Fibroblast of skin of right quadriceps (primary cell): ENCODE results near the gene SLC19A1.
"Not testable (repeated sequence)": the region's sequence is repeated elsewhere in the genome, so short reads cannot be mapped to it uniquely, and the experiment has no call there.

Source experiments
- DNase-seq: peaks from one replicate; pipeline ENCODE4 v3.0.0-alpha.2; 2013

Gene SLC19A1

DNA sequence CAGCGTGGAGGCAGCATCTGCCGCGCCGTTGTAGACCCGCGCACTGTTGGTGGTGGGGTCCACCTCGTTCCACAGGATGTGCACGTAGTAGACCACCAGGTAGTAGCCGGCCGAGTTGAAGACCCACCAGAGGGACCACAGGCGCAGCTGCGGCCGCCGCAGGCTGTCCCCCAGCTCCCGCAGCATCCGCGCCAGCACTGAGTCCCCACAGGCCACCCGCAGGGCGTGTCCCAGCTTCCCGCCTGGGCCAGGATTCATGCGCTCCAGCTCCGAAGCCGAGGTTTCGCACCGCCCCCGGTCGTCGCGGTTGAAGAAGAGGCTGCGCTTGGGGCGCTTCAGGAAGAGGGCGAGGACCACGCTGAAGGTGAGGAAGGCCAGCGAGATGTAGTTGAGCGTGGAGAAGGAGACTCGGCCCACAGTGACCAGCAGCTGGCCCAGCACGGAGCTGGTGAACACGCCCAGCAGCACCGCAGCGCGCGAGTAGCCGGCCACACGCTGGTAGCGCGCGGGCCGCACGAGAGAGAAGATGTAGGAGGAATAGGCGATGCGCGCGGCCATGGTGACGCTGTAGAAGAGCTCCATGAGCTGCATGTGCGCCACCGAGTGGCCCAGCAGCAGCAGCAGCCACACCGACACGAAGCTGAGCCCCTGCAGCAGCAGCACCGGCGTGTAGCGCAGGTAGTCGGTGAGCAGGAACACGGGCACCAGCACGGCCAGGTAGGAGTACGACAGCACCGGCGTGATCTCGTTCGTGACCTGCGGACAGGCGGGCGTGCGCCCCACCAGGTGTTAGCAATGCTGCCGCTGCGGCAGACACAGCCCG is 10.6 kb downstream of the SLC19A1 start:
- no peak for DNase-seq

DNA sequence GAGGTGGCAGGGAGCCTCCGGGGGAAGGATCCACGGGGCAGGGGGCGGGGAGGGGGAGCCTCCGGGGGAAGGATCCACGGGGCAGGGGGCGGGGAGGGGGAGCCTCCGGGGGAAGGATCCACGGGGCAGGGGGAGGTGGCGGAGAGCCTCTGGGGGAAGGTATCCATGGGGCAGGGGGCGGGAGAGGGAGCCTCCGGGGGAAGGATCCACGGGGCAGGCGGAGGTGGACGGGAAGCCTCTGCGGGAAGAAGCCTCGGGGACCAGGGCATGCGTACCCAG is 11.2 kb downstream of the SLC19A1 start:
- not testable (repeated sequence) for DNase-seq

- no peak for DNase-seq
Measured at GRCh38 chr21:45530423-45531113, 11.7 kb downstream of the SLC19A1 start.

DNA sequence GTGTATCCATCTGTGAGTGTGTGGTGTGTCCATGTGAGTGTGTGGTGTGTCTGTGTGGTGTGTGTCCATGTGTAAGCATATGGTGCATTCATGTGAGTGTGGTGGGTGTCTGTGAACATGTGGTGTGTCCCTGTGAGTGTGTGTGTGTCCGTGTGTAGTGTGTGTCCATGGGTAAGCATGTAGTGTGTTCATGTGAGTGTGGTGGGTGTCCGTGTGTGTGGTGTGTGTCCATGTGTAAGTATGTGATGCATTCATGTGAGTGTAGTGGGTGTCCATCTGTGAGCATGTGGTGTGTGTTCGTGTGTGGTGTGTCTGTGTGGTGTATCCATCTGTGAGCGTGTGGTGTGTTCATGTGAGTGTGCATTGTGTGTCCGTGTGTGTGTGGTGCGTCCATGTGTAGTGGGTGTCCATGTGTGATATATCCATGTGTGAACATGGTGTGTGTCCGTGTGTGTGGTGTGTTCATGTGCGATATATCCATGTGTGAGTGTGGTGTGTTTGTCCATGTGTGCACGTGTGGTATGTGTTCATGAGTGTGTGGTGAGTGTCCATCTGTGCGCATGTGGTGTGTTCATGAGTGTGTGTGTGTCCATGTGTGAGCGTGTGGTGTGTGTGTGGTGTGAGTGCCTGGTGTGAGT is 12.3 kb downstream of the SLC19A1 start:
- no peak for DNase-seq

DNA sequence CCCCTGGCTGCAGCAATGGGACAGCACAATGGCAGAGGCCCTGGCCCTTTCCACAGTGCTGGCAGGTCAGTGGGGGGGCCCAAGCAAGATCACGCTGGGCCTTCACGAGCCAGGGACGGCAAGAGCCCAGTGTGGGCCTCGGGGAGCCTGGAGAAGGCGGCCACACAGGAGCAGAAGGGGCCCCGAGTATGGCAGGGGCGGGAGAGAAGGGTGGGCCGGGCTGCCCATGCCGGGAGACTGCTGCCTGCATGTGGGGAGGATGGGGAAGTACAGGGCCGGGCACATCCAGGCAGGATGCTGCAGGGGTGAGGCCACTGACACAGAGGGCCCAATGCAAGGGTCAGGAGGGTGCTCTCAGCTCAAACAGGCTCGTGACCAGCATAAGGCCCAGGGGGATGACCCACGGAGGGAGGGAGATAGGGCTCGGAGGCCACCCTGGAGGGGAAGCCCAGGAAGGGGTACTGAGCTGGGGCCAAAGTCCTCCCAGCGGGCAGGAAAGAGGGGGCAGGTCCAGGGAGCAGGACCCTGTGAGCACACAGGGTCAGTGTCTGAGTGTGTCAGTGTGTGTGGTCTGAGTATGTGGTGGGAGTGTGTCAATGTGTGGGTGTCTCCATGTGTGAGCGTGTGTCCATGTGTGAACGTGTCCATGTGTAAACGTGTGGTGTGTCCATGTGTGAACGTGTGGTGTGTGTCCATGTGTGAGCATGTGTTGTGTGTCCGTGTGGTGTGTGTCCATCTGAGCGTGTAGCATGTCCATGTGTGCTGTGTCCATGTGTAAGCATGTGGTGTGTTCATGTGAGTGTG is 13.1 kb downstream of the SLC19A1 start:
- DNase-seq = no peak

- no peak for DNase-seq
Measured at GRCh38 chr21:45528028-45528705, 14.1 kb downstream of the SLC19A1 start.

GRCh38 chr21:45527151-45527999 is 14.9 kb downstream of the SLC19A1 start:
- not testable (repeated sequence) for DNase-seq

DNA sequence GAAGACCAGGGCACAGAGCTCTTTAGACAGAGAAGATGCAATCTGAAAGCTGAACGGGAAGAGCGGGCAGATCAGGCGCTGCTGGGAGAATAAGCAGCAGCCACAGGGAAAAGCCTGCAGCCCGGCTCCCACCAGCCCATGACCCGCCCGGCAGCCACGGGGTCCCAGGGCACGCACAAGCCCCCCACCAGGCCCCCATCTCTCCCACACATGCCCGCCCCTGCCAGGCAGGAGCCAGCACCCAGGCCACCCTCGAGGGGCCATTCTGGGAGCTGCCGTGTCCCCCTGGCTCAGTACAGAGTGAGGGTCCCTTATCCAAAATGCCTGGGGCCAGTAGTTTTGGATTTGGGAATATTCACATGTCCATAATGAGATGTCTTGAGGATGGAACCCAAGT is 16.3 kb downstream of the SLC19A1 start:
- no peak for DNase-seq

GRCh38 chr21:45525153-45525909 is 16.9 kb downstream of the SLC19A1 start:
- DNase-seq = no peak

DNA sequence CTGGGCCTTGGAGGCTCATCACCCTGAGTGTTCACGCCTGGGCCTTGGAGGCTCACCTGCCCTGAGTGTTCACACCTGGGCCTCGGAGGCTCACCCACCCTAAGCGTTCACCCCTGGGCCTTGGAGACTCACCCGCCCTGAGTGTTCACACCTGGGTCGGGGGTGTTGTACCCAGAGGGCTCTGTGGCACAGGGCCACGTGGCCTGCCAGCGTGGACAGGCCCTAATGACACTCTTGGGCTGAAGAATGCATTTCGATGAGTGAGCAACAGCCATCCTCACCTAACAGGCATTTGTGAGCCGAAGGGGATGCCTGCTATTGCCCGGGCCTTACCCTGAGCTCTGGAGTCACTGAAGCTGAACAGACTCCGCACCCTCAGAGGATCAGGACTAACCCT is 17.5 kb downstream of the SLC19A1 start:
- no peak for DNase-seq

GRCh38 chr21:45523411-45524101 is 18.7 kb downstream of the SLC19A1 start:
- DNase-seq = no peak

GRCh38 chr21:45522986-45523385 is 19.3 kb downstream of the SLC19A1 start:
- DNase-seq = no peak

DNA sequence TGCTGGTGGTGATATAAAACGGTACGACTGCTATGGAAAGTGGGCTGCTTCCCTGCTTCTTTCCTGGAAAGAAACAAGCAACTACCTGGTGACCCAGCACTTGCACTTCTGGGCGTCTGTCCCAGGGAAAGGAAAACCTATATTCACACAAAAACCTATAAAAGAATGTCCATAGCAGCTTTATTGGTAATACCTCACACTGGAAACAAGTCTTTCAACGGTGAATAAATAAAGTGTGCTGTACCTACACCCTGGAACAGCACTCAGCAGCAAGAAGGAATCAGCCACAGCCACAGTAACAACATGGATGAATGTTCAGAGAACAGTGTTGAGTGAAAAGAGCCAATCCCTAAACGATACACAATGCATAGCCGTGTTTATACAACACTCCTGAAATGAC is 19.9 kb downstream of the SLC19A1 start:
- no peak for DNase-seq

GRCh38 chr21:45521241-45521640 is 21.0 kb downstream of the SLC19A1 start:
- no peak for DNase-seq

DNA sequence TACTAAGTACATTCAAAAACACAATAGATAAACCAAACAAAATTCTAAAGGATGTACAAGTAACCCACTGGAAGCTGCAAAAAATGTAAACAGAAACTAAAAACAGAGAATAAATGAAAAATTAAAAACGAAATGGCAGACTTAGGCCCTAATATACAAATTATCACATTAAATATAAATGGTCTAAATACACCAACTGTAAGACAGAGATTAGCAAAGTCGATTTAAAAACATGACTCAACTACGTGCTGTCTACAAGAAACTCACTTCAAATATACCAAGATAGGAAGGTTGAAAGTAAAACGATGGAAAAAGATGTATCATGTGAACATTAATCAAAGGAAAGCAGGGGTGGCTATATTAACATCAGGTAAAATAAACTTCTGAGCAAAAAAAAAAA is 23.1 kb downstream of the SLC19A1 start:
- no peak for DNase-seq

GRCh38 chr21:45518742-45519141 is 23.5 kb downstream of the SLC19A1 start:
- no peak for DNase-seq

- DNase-seq = peak; percentile 8
Measured at GRCh38 chr21:45517249-45518065, 24.8 kb downstream of the SLC19A1 start.

DNA sequence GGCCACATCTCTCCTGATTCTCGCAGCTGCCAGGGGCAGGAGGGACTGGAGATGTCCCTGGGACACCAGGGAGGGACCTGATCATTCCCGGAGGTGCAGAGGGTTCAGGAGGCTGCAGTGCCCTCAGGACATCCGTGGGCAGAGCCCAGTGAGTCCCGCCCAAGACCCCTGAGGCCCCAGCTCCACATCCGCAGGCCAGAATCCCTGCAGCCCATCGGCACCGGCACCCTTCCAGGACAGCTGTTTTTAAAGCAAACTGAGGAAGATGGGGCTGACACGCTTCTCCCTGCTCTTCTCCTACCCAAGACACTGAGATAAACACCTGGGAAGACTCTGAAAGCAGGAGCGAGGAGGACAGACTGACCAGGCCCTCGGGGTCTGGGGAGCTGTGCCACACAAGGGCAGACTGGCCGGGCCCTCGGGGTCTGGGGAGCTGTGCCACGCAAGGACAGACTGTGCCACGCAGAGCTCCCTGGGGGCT is 25.5 kb downstream of the SLC19A1 start:
- no peak for DNase-seq

GRCh38 chr21:45516071-45516670 is 26.1 kb downstream of the SLC19A1 start:
- DNase-seq = no peak
